Common myeloid progenitor, CD34-positive (primary cell): ENCODE data around the gene SLC25A24.
"Not testable (repeated sequence)": the region's sequence is repeated elsewhere in the genome, so short reads cannot be mapped to it uniquely, and the experiment has no call there.

Experiments
- CTCF ChIA-PET: fragments of 350-600 bp; sonication (Branson Sonifier 250); formaldehyde crosslinking; loops from one replicate; lab custom pipeline; 2021; ENCODE audit warnings: antibody characterized with exemption; lab: Charles Lee
- POLR2A ChIA-PET: fragments of 350-600 bp; sonication (Branson Sonifier 250); formaldehyde crosslinking; loops from one replicate; lab custom pipeline; 2021; ENCODE audit warnings: antibody characterized with exemption; lab: Charles Lee
- DNase-seq, 3 donors: peaks; one replicate each; pipeline versions ENCODE4 v3.0.0 to v3.0.0-alpha.2; 2013
- H3K27ac ChIP-seq, 2 experiments: 1 replicate in 1 of 2; 2 replicates in 1 of 2; pipeline ENCODE4 v1.7.0; 2013; ENCODE audit warnings: inconsistent platforms in 2 of 2, low read length in 2 of 2, mild to moderate bottlenecking in 2 of 2, low read depth in 1 of 2, moderate library complexity in 1 of 2; ENCODE audit not compliant: severe bottlenecking in 2 of 2, insufficient read depth in 1 of 2, poor library complexity in 1 of 2
- H3K27me3 ChIP-seq, 5 experiments: replicated peaks in 2 of 5; 1 replicate in 3 of 5; 2 replicates in 2 of 5; pipeline versions ENCODE4 v1.6.1 to v1.7.0; 2013; ENCODE audit warnings: low read length in 4 of 5, mild to moderate bottlenecking in 2 of 5, moderate library complexity in 2 of 5, inconsistent platforms in 1 of 5; ENCODE audit not compliant: insufficient read depth in 5 of 5, control insufficient read depth in 4 of 5
- H3K36me3 ChIP-seq, 4 experiments: 1 replicate in 2 of 4; 2 replicates in 2 of 4; pipeline versions ENCODE4 v1.6.1 to v1.7.0; 2013; ENCODE audit warnings: low read length in 3 of 4, control low read depth in 1 of 4, mild to moderate bottlenecking in 1 of 4; ENCODE audit not compliant: control insufficient read depth in 4 of 4, insufficient read depth in 4 of 4
- H3K4me1 ChIP-seq, 4 experiments: 1 replicate in 3 of 4; 2 replicates in 1 of 4; pipeline versions ENCODE4 v1.6.1 to v1.7.1; 2013; ENCODE audit warnings: low read length in 3 of 4, mild to moderate bottlenecking in 3 of 4, control low read depth in 1 of 4, inconsistent platforms in 1 of 4, moderate library complexity in 1 of 4; ENCODE audit not compliant: control insufficient read depth in 4 of 4, insufficient read depth in 4 of 4; ENCODE audit errors: control extremely low read depth in 1 of 4
- H3K4me3 ChIP-seq, 7 experiments: 1 replicate in 4 of 7; 2 replicates in 3 of 7; pipeline versions ENCODE4 v1.5.1 to v1.7.0; 2013; ENCODE audit warnings: mild to moderate bottlenecking in 7 of 7, low read length in 6 of 7, moderate library complexity in 6 of 7, inconsistent platforms in 2 of 7, low read depth in 2 of 7, control low read depth in 1 of 7; ENCODE audit not compliant: insufficient read depth in 4 of 7, control insufficient read depth in 1 of 7; ENCODE audit errors: extremely low read depth in 1 of 7
- H3K9me3 ChIP-seq, 5 experiments: 1 replicate in 4 of 5; 2 replicates in 1 of 5; pipeline versions ENCODE4 v1.6.1 to v1.7.1; 2013; ENCODE audit warnings: low read length in 4 of 5, mild to moderate bottlenecking in 2 of 5, inconsistent platforms in 1 of 5, low read depth in 1 of 5, moderate library complexity in 1 of 5; ENCODE audit not compliant: control insufficient read depth in 4 of 5, insufficient read depth in 2 of 5; ENCODE audit errors: control extremely low read depth in 1 of 5
- WGBS: methylation state at CpG from one replicate; pipeline ENCODE4 v1.1.5; 2013; ENCODE audit not compliant: insufficient coverage; 5-methylcytosine and 5-hydroxymethylcytosine counted together

Gene SLC25A24

GRCh38 chr1:108152782-108153222 lies 47.3 kb downstream of the SLC25A24 start:
- Histone ChIP-seq H3K27me3 (no peaks in the 10 kb centered on the region), H3K9me3 (peaks cover 0 to 2% (median 0%) of the 10 kb centered on the region in 5 experiments), H3K4me3 (no peak overlapping the region), H3K36me3 (peaks cover 18 to 81% (median 35%) of the 10 kb centered on the region in 4 experiments), H3K4me1 (no peaks in the 10 kb centered on the region), H3K27ac (no peak overlapping the region)
- WGBS: no CpG with 5 or more reads among the region's 1 CpG
- ChIA-PET POLR2A (no interaction called here), CTCF (interaction anchor here (1.3 kb wide), 1 partner anchor 26 kb away, joined by 3 read pairs; no protein-coding TSS in a partner anchor)
- no peak for DNase-seq

DNA sequence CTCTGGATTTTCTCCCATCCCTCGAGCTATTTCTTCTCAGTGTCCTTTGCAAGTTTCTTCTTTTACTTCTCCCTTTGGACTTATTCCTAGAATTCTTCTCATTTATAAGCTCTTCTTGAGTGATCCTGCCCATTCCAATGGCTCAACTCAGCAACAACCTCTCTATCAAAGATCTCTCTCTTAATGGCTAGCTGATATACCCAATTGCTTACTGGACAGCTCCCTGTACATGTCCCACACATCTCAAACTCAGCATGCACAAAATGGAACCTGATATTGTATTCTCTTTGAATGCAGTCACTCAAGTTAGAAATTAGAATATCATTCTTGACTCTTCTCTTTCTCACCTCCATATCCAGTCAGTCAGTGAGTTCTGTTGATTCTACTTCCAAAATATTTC lies 48.6 kb downstream of the SLC25A24 start:
- H3K4me3 ChIP-seq: no peak overlapping the region
- H3K9me3 ChIP-seq: peaks cover 0 to 6% (median 0%) of the 10 kb centered on the region in 5 experiments
- ChIA-PET POLR2A (no interaction called here), CTCF (no interaction called here)
- H3K36me3 ChIP-seq: peaks cover 21 to 85% (median 34%) of the 10 kb centered on the region in 4 experiments
- no peak overlapping the region for H3K27ac ChIP-seq
- H3K4me1 ChIP-seq: no peaks in the 10 kb centered on the region
- WGBS: 100% methylated on average over 1 of the region's 1 CpG
- DNase-seq: no peak
- no peaks in the 10 kb centered on the region for H3K27me3 ChIP-seq

GRCh38 chr1:108149796-108150467 lies 50.2 kb downstream of the SLC25A24 start:
- H3K27me3 ChIP-seq: no peaks in the 10 kb centered on the region
- H3K36me3 ChIP-seq: peaks cover 21 to 79% (median 32%) of the 10 kb centered on the region in 4 experiments
- H3K4me3 ChIP-seq: no peak overlapping the region
- POLR2A ChIA-PET: no interaction called here
- CTCF ChIA-PET: no interaction called here
- 100% methylated on average over 1 of the region's 3 CpGs for WGBS
- DNase-seq: no peak
- H3K27ac ChIP-seq: no peak overlapping the region
- no peaks in the 10 kb centered on the region for H3K4me1 ChIP-seq
- peaks cover 0 to 6% (median 0%) of the 10 kb centered on the region in 5 experiments for H3K9me3 ChIP-seq

DNA sequence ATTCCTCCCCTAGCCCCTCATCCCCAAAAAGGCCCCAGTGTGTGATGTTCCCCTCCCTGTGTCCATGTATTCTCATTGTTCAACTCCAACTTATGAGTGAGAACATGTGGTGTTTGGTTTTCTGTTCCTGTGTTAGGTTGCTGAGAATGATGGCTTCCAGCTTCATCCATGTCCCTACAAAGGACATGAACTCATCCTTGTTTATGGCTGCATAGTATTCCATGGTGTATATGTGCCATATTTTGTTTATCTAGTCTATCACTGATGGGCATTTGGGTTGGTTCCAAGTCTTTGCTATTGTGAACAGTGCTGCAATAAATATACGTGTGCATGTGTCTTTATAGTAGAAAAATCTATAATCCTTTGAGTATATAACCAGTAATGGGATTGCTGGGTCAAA lies 55.6 kb downstream of the SLC25A24 start:
- CTCF ChIA-PET: not testable (repeated sequence)

DNA sequence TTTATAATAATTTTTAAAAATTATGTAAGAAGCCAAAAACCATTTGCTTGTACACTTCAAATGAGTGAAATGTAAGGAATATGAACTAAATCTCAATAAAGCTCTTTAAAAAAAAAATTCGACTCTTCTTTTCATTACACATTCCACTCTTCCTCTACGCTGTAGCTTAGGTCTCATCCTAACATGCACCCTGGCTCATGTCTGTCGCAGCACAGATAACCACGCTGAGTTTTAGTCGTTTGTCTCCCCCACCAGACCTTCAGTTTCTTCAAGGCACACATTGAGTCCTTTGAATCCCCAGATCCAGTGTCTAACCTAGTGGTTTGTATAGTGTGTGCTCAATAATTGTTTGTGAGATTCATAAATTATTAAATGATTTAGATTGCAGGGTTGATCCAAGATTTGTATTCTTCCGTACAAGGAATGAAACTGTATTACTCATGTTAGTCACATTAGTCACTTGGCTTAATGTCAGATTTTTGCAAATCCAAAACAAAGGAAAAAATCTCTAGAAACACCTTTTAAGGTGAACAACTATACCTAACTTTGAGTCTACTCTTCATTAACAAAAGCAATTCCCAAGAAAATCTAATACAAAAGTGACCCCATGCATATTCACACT lies 57.3 kb downstream of the SLC25A24 start:
- 100% methylated on average over 5 of the region's 6 CpGs for WGBS
- no peaks in the 10 kb centered on the region for H3K27me3 ChIP-seq
- H3K4me3 ChIP-seq: no peak overlapping the region
- no peak overlapping the region for H3K27ac ChIP-seq
- ChIA-PET CTCF (interaction anchor here (1.2 kb wide), 1 partner anchor 13 kb away, joined by 4 read pairs; no protein-coding TSS in a partner anchor), POLR2A (no interaction called here)
- H3K4me1 ChIP-seq: no peaks in the 10 kb centered on the region
- peaks cover 12 to 61% (median 19%) of the 10 kb centered on the region in 4 experiments for H3K36me3 ChIP-seq
- DNase-seq: no peak
- H3K9me3 ChIP-seq: peaks cover 2 to 11% (median 4%) of the 10 kb centered on the region in 5 experiments

More for the DNA sequence above, 55.6 kb downstream of the SLC25A24 start:
- Histone ChIP-seq H3K9me3 (peaks cover 2 to 11% (median 4%) of the 10 kb centered on the region in 5 experiments), H3K36me3 (peaks cover 10 to 63% (median 18%) of the 10 kb centered on the region in 4 experiments)
- H3K4me1 ChIP-seq, H3K27ac ChIP-seq, POLR2A ChIA-PET, DNase-seq, H3K4me3 ChIP-seq, H3K27me3 ChIP-seq: not testable (repeated sequence)
- no CpG with 5 or more reads among the region's 1 CpG for WGBS

- Histone ChIP-seq H3K27me3 (no peaks in the 10 kb centered on the region), H3K36me3 (peaks cover 15 to 60% (median 17%) of the 10 kb centered on the region in 4 experiments), H3K4me3 (no peak overlapping the region), H3K27ac (no peak overlapping the region), H3K9me3 (peaks cover 0 to 11% (median 4%) of the 10 kb centered on the region in 5 experiments), H3K4me1 (no peaks in the 10 kb centered on the region)
- no peak for DNase-seq
- POLR2A ChIA-PET: no interaction called here
- WGBS: 80% methylated on average over 1 of the region's 4 CpGs
- CTCF ChIA-PET: interaction anchor here (1.2 kb wide), 1 partner anchor 12 kb away, joined by 4 read pairs; no protein-coding TSS in a partner anchor
These were observed 57.9 kb downstream of the SLC25A24 start for GRCh38 chr1:108142258-108142657.

- Histone ChIP-seq H3K27ac (no peak overlapping the region), H3K4me1 (no peaks in the 10 kb centered on the region), H3K4me3 (no peak overlapping the region), H3K9me3 (peaks cover 0 to 11% (median 4%) of the 10 kb centered on the region in 5 experiments), H3K27me3 (no peaks in the 10 kb centered on the region), H3K36me3 (peaks cover 13 to 58% (median 18%) of the 10 kb centered on the region in 4 experiments)
- POLR2A ChIA-PET: no interaction called here
- WGBS: no CpG with 5 or more reads among the region's 3 CpGs
- CTCF ChIA-PET: interaction anchor here (1.2 kb wide), 1 partner anchor 12 kb away, joined by 4 read pairs; no protein-coding TSS in a partner anchor
- DNase-seq: peak in 2 of 3 donors; percentile 17 to 24
These were observed 58.5 kb downstream of the SLC25A24 start for GRCh38 chr1:108141621-108142020.
